ENCODE data around the gene NOX4. TPM values are rescaled to one million over a fixed set of nuclear protein-coding genes. Genes with fewer than 3 reads are reported as not detected.

Gene NOX4
- 1 to 10 TPM in 1 of 3 donors, under 1 TPM in 1, not detected in 1; 0.65 to 1.2 TPM for total RNA-seq
- long read RNA-seq, donor 1, partial matches to known transcripts, result 0 of 2 reads
- long read RNA-seq, donor 1, other reads (novel, unspliced or antisense), result 0 of 2 reads
- long read RNA-seq, donor 2, result 0 reads

DNA sequence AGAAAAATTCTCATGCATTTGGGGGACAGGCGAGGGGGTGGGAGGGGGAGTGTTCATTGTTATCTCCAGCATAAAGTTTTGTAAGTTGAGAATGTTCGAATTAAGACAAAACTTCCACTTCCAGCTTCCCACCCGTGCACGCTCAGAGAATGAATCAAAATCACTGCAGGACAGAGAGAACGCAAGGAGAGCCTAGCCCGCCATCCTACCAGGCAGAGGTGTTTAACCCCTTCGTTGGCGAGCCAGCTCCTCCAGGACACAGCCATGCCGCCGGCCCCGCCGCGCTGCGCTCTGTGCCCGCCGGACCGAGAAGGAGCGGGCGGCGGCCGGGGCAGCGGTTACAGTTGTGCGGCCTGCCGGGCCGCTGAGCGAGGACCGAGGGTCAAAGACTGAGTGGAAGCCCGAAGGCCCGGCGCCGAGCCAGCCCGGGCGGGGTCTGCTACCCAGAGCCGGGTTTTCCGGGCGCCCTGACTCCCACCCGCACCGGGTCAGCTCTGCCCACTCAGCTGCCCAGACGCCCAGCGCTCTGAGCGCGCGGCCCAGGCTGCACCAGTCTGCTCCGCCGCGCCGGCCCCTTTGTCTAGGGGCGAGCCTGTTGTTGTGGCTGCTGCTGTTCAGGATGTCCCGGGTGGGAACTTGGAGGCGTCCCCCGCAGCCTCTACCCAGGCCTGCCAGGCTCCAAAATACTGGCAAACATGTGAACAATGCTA, at the start of gene NOX4:
Gene NOX4 (minus strand): TSS at position 395 of the 710 bp plus-strand sequence. CDS start 129 bp downstream, at position 266.
- DNase-seq, result peak in 1 of 3 donors; percentile 48

DNA sequence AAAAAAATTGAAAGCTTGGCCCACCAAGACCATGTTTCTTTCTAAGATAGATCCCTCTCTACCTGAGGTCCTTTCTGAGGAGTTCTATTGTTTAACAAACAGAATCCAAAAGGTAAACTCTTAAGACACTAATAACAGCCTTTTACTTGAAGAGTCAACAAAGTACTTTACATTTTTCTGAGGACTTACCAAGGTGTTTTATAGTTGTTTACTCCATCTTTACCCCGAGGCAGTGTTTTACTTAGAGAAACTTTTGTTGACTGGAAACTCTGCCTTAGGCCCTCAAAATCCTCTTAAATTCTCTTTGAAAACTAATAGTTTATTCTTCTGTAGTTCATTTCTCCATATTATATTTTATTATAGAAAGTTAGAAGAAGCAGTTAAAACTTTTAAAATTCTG, 49.7 kb upstream of the NOX4 start:
- H3K4me3 ChIP-seq, result no peak overlapping the region
- H3K9me3 ChIP-seq, result no peaks in the 10 kb centered on the region
- TF ChIP-seq, protein P1, sequence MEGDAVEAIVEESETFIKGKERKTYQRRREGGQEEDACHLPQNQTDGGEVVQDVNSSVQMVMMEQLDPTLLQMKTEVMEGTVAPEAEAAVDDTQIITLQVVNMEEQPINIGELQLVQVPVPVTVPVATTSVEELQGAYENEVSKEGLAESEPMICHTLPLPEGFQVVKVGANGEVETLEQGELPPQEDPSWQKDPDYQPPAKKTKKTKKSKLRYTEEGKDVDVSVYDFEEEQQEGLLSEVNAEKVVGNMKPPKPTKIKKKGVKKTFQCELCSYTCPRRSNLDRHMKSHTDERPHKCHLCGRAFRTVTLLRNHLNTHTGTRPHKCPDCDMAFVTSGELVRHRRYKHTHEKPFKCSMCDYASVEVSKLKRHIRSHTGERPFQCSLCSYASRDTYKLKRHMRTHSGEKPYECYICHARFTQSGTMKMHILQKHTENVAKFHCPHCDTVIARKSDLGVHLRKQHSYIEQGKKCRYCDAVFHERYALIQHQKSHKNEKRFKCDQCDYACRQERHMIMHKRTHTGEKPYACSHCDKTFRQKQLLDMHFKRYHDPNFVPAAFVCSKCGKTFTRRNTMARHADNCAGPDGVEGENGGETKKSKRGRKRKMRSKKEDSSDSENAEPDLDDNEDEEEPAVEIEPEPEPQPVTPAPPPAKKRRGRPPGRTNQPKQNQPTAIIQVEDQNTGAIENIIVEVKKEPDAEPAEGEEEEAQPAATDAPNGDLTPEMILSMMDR (IDR thresholded peaks at IDR 0.05), result no peak
- no peak for DNase-seq
- no peaks in the 10 kb centered on the region for H3K4me1 ChIP-seq (ENCODE audit: low read depth)
- intact Hi-C loops (cut with DNase I, micrococcal nuclease), result no loop called here
- ATAC-seq, result no peak
- no peaks in the 10 kb centered on the region for H3K36me3 ChIP-seq (ENCODE audit: low read depth)

More for the DNA sequence above, at the start of gene NOX4:
- peak; percentile 52 for ATAC-seq
- TF ChIP-seq, protein P1 (IDR thresholded peaks at IDR 0.05), result no peak
- Histone ChIP-seq H3K36me3 (ENCODE audit: low read depth) (no peaks in the 10 kb centered on the region), H3K4me1 (ENCODE audit: low read depth) (no peaks in the 10 kb centered on the region), H3K9me3 (no peaks in the 10 kb centered on the region), H3K4me3 (no peak within 1 kb of the TSS)
- intact Hi-C loops (cut with DNase I, micrococcal nuclease), result no loop called here

DNA sequence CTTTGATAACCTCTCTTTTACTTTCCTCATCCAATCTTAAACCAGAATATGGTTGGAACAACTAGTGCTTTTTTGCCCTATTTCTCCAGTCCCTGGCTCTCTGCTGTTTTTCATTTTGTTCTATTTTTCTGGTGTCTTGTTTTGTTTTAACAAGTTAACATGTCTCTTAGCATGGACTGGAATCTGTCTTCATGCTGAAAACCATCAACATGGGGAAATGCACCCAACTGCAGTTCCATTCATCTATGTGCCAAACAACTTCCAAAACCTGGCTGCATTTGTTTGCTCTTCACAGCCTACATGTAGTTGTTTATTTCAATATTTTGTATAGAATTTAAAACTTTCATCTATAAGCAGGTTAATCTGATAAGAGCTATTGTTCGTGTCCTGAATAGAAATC, 46.8 kb upstream of the NOX4 start:
- TF ChIP-seq, protein P1 (IDR thresholded peaks at IDR 0.05), result no peak
- no peaks in the 10 kb centered on the region for H3K36me3 ChIP-seq (ENCODE audit: low read depth)
- intact Hi-C loops (cut with DNase I, micrococcal nuclease), result no loop called here
- H3K4me3 ChIP-seq, result no peak overlapping the region
- DNase-seq (no peak), ATAC-seq (no peak)
- no peaks in the 10 kb centered on the region for H3K4me1 ChIP-seq (ENCODE audit: low read depth)
- no peaks in the 10 kb centered on the region for H3K9me3 ChIP-seq

DNA sequence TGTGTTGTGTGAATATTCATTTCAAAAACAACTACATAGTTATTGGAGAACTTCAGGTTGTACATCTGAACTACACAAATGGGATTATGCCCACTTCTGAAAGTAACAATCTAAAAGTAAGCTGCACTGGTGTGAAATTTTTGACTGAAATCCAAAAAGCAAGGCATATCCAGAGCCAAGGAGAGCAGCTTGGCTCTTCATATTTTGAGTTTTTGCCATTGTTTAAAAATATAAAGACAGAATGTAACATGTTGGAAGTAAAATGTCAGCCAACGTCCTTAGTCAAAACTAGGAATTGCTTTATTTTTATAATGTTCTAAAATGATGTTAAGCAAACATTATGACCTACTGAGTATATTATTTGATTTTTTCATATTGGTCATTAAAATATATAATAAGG, 45.8 kb upstream of the NOX4 start:
- Histone ChIP-seq H3K4me3 (no peak overlapping the region), H3K4me1 (ENCODE audit: low read depth) (no peaks in the 10 kb centered on the region), H3K36me3 (ENCODE audit: low read depth) (no peaks in the 10 kb centered on the region), H3K9me3 (no peaks in the 10 kb centered on the region)
- DNase-seq (no peak), ATAC-seq (no peak)
- TF ChIP-seq, protein P1 (IDR thresholded peaks at IDR 0.05), result no peak
- intact Hi-C loops (cut with DNase I, micrococcal nuclease), result no loop called here

DNA sequence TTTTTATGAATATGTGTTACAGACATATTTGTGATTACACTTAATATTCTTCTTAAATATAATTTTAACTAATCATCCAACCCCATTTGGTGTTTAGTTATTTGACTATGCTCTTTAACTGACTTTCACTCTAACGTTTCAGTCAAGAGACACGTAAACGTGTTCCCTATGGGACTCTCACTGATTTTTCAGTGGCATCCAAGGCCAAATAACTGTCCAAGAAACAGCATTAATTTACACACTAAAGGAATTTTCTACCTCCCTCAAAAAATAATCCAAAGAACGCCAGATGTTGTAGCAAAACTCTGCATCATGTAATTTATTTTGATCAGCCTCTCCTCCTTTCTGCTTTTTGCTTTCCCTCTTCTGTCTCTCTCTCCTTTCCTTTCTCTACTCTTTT, 44.0 kb upstream of the NOX4 start:
- Histone ChIP-seq H3K4me1 (ENCODE audit: low read depth) (no peaks in the 10 kb centered on the region), H3K36me3 (ENCODE audit: low read depth) (no peaks in the 10 kb centered on the region), H3K9me3 (no peaks in the 10 kb centered on the region), H3K4me3 (no peak overlapping the region)
- TF ChIP-seq, protein P1 (IDR thresholded peaks at IDR 0.05), result no peak
- ATAC-seq (no peak), DNase-seq (no peak)
- intact Hi-C loops (cut with DNase I, micrococcal nuclease), result no loop called here

Data from mucosa of descending colon (tissue), 3 donors.